H9 (cell line): ENCODE results near the gene IDI2. TPM values are rescaled to one million over a fixed set of nuclear protein-coding genes. Genes with fewer than 3 reads are reported as not detected.

Experiments
- DNase-seq: peaks from one replicate; pipeline ENCODE4 v3.0.0-alpha.2; 2017
- H2AFZ ChIP-seq: one replicate; pipeline ENCODE4 v1.6.1; 2013; ENCODE audit warnings: mild to moderate bottlenecking, low read length, control low read depth, moderate library complexity
- H2AK5ac ChIP-seq: 2 replicates; pipeline ENCODE4 v1.6.1; 2013; ENCODE audit warnings: low read length, control low read depth, mixed read lengths; ENCODE audit not compliant: insufficient read length
- H2BK120ac ChIP-seq: one replicate; pipeline ENCODE4 v1.6.1; 2013; ENCODE audit warnings: low read depth, mild to moderate bottlenecking, low read length, control low read depth, inconsistent platforms; ENCODE audit not compliant: poor library complexity, severe bottlenecking
- H2BK12ac ChIP-seq: 2 replicates; pipeline ENCODE4 v1.6.1; 2013; ENCODE audit warnings: low read length, control low read depth, mixed read lengths, low read depth; ENCODE audit not compliant: insufficient read length
- H2BK15ac ChIP-seq: 2 replicates; pipeline ENCODE4 v1.6.1; 2013; ENCODE audit warnings: low read depth, low read length, control low read depth
- H2BK20ac ChIP-seq: one replicate; pipeline ENCODE4 v1.6.1; 2013; ENCODE audit warnings: low read depth, mild to moderate bottlenecking, low read length, control low read depth, inconsistent platforms; ENCODE audit not compliant: poor library complexity, severe bottlenecking
- H2BK5ac ChIP-seq: 2 replicates; pipeline ENCODE4 v1.6.1; 2013; ENCODE audit warnings: low read length, control low read depth, mixed read lengths; ENCODE audit not compliant: insufficient read length
- H3K14ac ChIP-seq: 2 replicates; pipeline ENCODE4 v1.6.1; 2013; ENCODE audit warnings: low read length, control low read depth; ENCODE audit not compliant: insufficient read depth
- H3K18ac ChIP-seq: 2 replicates; pipeline ENCODE4 v1.6.1; 2013; ENCODE audit warnings: low read depth, mild to moderate bottlenecking, mixed read lengths, low read length, control low read depth; ENCODE audit not compliant: insufficient read length
- H3K23ac ChIP-seq: 2 replicates; pipeline ENCODE4 v1.6.1; 2013; ENCODE audit warnings: low read length, control low read depth, mixed read lengths, low read depth; ENCODE audit not compliant: insufficient read length
- H3K23me2 ChIP-seq: 2 replicates; pipeline ENCODE4 v1.6.1; 2013; ENCODE audit warnings: low read depth, mild to moderate bottlenecking, mixed read lengths, low read length, control low read depth; ENCODE audit not compliant: insufficient read length, poor library complexity, severe bottlenecking
- H3K27ac ChIP-seq: 2 replicates; pipeline ENCODE4 v1.5.1; 2013; ENCODE audit warnings: low read length, control low read depth, mixed read lengths, low read depth; ENCODE audit not compliant: insufficient read length
- H3K27me3 ChIP-seq: 2 replicates; pipeline ENCODE4 v1.6.1; 2013; ENCODE audit warnings: low read length, control low read depth, inconsistent platforms; ENCODE audit not compliant: insufficient read depth
- H3K4ac ChIP-seq: 2 replicates; pipeline ENCODE4 v1.6.1; 2013; ENCODE audit warnings: low read depth, mild to moderate bottlenecking, control low read depth, inconsistent platforms, low read length, moderate library complexity
- H3K4me1 ChIP-seq: 2 replicates; pipeline ENCODE4 v1.6.1; 2013; ENCODE audit warnings: low read length, control low read depth, inconsistent platforms; ENCODE audit not compliant: insufficient read depth
- H3K4me2 ChIP-seq: 2 replicates; pipeline ENCODE4 v1.6.1; 2013; ENCODE audit warnings: low read length, control low read depth, mixed read lengths; ENCODE audit not compliant: insufficient read length, insufficient read depth
- H3K56ac ChIP-seq: 2 replicates; pipeline ENCODE4 v1.6.1; 2013; ENCODE audit warnings: low read depth, mild to moderate bottlenecking, mixed read lengths, low read length, control low read depth; ENCODE audit not compliant: insufficient read length
- H3K79me1 ChIP-seq: 2 replicates; pipeline ENCODE4 v1.6.1; 2013; ENCODE audit warnings: low read depth, mild to moderate bottlenecking, moderate library complexity, low read length, control low read depth, inconsistent platforms; ENCODE audit not compliant: insufficient read depth, poor library complexity, severe bottlenecking
- H3K79me2 ChIP-seq: 2 replicates; pipeline ENCODE4 v1.6.1; 2013; ENCODE audit warnings: low read length, control low read depth, inconsistent platforms; ENCODE audit not compliant: insufficient read depth
- H3K9ac ChIP-seq: 2 replicates; pipeline ENCODE4 v1.6.1; 2013; ENCODE audit warnings: low read length, control low read depth, mixed read lengths; ENCODE audit not compliant: insufficient read length; ENCODE audit errors: extremely low read depth
- H3K9me3 ChIP-seq: one replicate; pipeline ENCODE4 v1.6.1; 2013; ENCODE audit warnings: low read depth, low read length, inconsistent platforms; ENCODE audit not compliant: control insufficient read depth
- H3T11ph ChIP-seq: one replicate; pipeline ENCODE4 v1.6.1; 2013; ENCODE audit warnings: mild to moderate bottlenecking, low read length, control low read depth, inconsistent platforms
- H4K20me1 ChIP-seq: one replicate; pipeline ENCODE4 v1.6.1; 2013; ENCODE audit not compliant: control insufficient read depth, insufficient read length, insufficient read depth
- H4K5ac ChIP-seq: 2 replicates; pipeline ENCODE4 v1.6.1; 2013; ENCODE audit warnings: low read depth, mild to moderate bottlenecking, mixed read lengths, low read length, control low read depth; ENCODE audit not compliant: insufficient read length
- H4K8ac ChIP-seq: replicated peaks from 2 replicates; pipeline ENCODE4 v1.6.1; 2013; ENCODE audit warnings: low read length, control low read depth, mixed read lengths, low read depth; ENCODE audit not compliant: insufficient read length
- H4K91ac ChIP-seq: 2 replicates; pipeline ENCODE4 v1.6.1; 2013; ENCODE audit warnings: low read depth, mild to moderate bottlenecking, moderate library complexity, mixed read lengths, low read length, control low read depth; ENCODE audit not compliant: insufficient read length
- H3K27ac Mint-ChIP-seq, 3 experiments: 2 replicates in 2 of 3; 3 replicates in 1 of 3; pipeline ENCODE4 v1.8.0; 2020 to 2021; ENCODE audit warnings: mixed read lengths in 3 of 3, mild to moderate bottlenecking in 1 of 3, moderate library complexity in 1 of 3
- H3K27me3 Mint-ChIP-seq: 2 replicates; pipeline ENCODE4 v1.8.0; 2021; ENCODE audit warnings: low read depth, mild to moderate bottlenecking, moderate library complexity, mixed read lengths
- H3K36me3 Mint-ChIP-seq, 3 experiments: 2 replicates in 2 of 3; 3 replicates in 1 of 3; pipeline ENCODE4 v1.8.0; 2020 to 2021; ENCODE audit warnings: low read depth in 3 of 3, mixed read lengths in 3 of 3; ENCODE audit not compliant: insufficient read depth in 1 of 3
- H3K4me1 Mint-ChIP-seq, 2 experiments: 2 replicates each; pipeline ENCODE4 v1.8.0; 2020; ENCODE audit warnings: mixed read lengths in 2 of 2
- H3K4me3 Mint-ChIP-seq, 2 experiments: 2 replicates in 1 of 2; 3 replicates in 1 of 2; pipeline ENCODE4 v1.8.0; 2020 to 2021; ENCODE audit warnings: mild to moderate bottlenecking in 2 of 2, mixed read lengths in 2 of 2, moderate library complexity in 1 of 2
- H3K9me3 Mint-ChIP-seq, 2 experiments: 2 replicates in 1 of 2; 3 replicates in 1 of 2; pipeline ENCODE4 v1.8.0; 2020; ENCODE audit warnings: mild to moderate bottlenecking in 2 of 2, mixed read lengths in 2 of 2, moderate library complexity in 1 of 2
- CTCF ChIP-seq: fragments of 200-600 bp; sonication (generic); conservative IDR thresholded peaks from 3 replicates; pipeline ENCODE4 v1.8.0; 2021; ENCODE audit warnings: antibody characterized with exemption, mild to moderate bottlenecking
- WGBS: extraction: QIAGEN DNeasy Blood & Tissue Kit; methylation state at CpG from one replicate; pipeline ENCODE4 v1.1.7; 2013; ENCODE audit warnings: missing lambda C conversion rate, low lambda C conversion rate, mixed read lengths; ENCODE audit not compliant: insufficient read length; ENCODE audit errors: extremely low coverage; 5-methylcytosine and 5-hydroxymethylcytosine counted together
- total RNA-seq: library from RNA; stranded (reverse); gene quantifications from 2 replicates; pipeline ENCODE4 v1.2.1, GENCODE V29; 2021

IDI2 gene
- total RNA-seq, 1 experiment from 2014 or later, result not detected

GRCh38 chr10:1015688-1016087 lies 10.0 kb downstream of the IDI2 start:
- Histone ChIP-seq H4K5ac (no peak overlapping the region), H2BK5ac (no peak overlapping the region), H2BK20ac (no peak overlapping the region), H3K9me3 (no peaks in the 10 kb centered on the region), H3T11ph (no peak overlapping the region), H2BK12ac (no peak overlapping the region), H2AK5ac (no peak overlapping the region), H4K8ac (no peak overlapping the region), H2AFZ (no peak overlapping the region), H2BK15ac (no peak overlapping the region), H3K4me2 (no peak overlapping the region), H3K27me3 (no peaks in the 10 kb centered on the region), H3K4ac (no peak overlapping the region), H3K79me1 (no peaks in the 10 kb centered on the region), H3K14ac (no peak overlapping the region), H3K18ac (no peak overlapping the region), H3K56ac (no peak overlapping the region), H3K23ac (no peak overlapping the region), H3K9ac (no peak overlapping the region), H3K4me1 (no peaks in the 10 kb centered on the region), H4K20me1 (no peaks in the 10 kb centered on the region), H4K91ac (no peak overlapping the region), H3K79me2 (no peaks in the 10 kb centered on the region), H3K23me2 (no peaks in the 10 kb centered on the region), H3K27ac (no peak overlapping the region), H2BK120ac (no peak overlapping the region)
- H3K27me3 Mint-ChIP-seq, result no peaks in the 10 kb centered on the region; the same call in 1 of the 2 replicates
- no peaks in the 10 kb centered on the region for H3K4me1 Mint-ChIP-seq
- no peak overlapping the region for H3K4me3 Mint-ChIP-seq
- peaks cover 68 to 95% (median 88%) of the 10 kb centered on the region in 3 experiments for H3K36me3 Mint-ChIP-seq
- no peaks in the 10 kb centered on the region for H3K9me3 Mint-ChIP-seq
- WGBS, result no CpG with 5 or more reads among the region's 11 CpGs
- no peak for DNase-seq
- no peak for TF ChIP-seq CTCF
- no peak overlapping the region for H3K27ac Mint-ChIP-seq
